GM12892 (cell line): ENCODE measurements around the gene TGOLN2.

Experiments
- POLR2A ChIP-seq: IDR thresholded peaks from 2 replicates; pipeline ENCODE4 v1.6.1; 2011; ENCODE audit warnings: low read depth, low read length, control low read depth
- POLR2AphosphoS5 ChIP-seq: IDR thresholded peaks from 2 replicates; pipeline ENCODE4 v1.6.1; 2011; ENCODE audit warnings: low read depth, low read length, control low read depth

DNA sequence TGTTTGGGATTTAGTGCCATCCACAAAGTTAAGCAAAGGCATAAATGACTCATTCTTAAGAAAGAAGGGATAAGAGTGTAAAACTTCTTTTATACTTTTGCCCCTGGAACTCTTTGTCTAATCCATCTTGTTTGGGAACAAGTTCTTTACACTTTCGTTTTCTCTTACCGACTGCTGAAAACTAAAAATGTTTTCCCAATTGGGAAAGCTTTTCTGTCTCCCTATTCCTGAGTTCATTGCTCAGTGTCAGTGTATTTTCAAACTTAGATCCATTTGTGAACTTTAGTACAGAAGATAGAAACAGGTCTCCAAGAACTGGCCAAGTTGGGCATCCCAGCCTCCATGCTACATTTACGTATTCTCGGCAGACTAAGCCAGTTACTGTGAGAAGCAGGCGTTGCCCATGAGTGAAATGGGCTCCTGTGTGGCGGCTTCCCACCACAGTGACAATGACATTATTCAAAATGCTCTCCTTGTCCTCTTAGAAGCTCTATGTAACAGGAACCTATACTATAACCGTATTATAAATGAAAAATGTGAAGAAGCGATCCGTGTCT is 51.7 kb downstream of the TGOLN2 start:
- TF ChIP-seq POLR2A: no peak
- TF ChIP-seq POLR2AphosphoS5: no peak
